Dermis blood vessel endothelial cell (primary cell): ENCODE measurements around the gene CDYL2. TPM values are rescaled to one million over a fixed set of nuclear protein-coding genes. Genes with fewer than 3 reads are reported as not detected.

Source experiments
- DNase-seq: peaks from one replicate; pipeline ENCODE4 v3.0.0; 2010
- total RNA-seq: library from RNA; depleted of rRNA; stranded (reverse); fragments of >200 nt; gene quantifications from 2 replicates; pipeline ENCODE4 v1.2.3, GENCODE V29; 2014

CDYL2 gene
- total RNA-seq, 1 donor from 2014 or later = 30.6 TPM

- DNase-seq = no peak
Measured at GRCh38 chr16:80620736-80621605, 183.4 kb downstream of the CDYL2 start.

DNA sequence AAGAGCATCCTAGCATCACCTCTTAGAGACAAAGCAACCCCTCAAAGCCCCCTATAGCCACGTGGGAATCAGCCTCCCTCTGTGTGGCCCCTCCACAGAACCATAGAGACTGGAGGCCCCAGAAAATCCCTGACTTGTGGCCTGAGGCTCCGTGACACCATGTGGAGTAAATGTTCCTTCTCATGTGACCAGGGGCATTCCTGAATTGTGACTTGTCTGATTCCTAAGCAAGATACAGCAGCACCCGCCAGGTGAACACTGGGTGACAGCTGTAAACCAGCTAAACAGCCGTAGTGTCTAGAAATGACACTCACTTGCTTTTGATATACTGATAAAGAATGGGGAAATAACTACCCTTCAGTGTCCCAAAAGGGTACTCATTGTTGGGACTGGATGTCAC lies 184.6 kb downstream of the CDYL2 start:
- DNase-seq = no peak

- DNase-seq = no peak
Measured at GRCh38 chr16:80618862-80619648, 185.3 kb downstream of the CDYL2 start.

DNA sequence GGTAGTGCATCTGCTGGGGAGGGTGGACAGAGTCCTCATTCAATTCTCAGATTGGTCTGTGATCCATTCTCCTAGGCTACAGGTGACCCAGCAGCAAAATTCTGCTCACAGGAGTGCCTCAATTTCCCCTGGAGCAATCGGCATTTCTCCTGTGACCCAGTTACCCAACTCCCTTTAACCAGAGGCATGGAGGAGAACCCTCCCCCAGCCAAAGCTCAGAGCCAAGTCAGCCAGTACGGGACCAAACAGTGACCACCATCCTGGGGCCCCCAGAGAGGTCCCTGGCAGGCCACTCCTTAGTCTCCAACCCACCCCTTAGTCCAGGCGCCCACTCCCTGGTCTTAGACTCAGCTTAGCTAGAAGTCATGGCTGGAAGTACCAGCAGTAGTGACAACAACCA lies 188.0 kb downstream of the CDYL2 start:
- DNase-seq = no peak

DNA sequence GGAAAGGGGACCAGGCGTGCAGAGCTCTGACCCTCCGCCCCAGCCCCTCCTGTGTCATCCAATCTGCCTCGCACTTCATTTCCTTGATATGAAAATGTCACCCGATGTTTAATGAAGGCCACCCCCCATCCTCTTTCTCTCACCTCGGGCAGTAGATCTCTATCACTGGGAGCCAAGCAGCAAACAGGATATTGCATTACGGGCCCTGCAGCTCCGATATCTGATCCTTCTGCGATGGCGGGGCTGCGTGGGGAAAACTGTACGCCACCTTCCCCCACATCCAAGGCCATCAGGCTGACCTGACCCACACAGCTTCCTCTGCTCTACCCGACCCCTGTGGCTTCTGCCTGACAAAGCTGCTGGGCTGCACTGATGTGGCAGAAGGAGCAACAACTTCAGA lies 188.7 kb downstream of the CDYL2 start:
- no peak for DNase-seq

- peak; percentile 71 for DNase-seq
Measured at GRCh38 chr16:80614908-80615671, 189.3 kb downstream of the CDYL2 start.

DNA sequence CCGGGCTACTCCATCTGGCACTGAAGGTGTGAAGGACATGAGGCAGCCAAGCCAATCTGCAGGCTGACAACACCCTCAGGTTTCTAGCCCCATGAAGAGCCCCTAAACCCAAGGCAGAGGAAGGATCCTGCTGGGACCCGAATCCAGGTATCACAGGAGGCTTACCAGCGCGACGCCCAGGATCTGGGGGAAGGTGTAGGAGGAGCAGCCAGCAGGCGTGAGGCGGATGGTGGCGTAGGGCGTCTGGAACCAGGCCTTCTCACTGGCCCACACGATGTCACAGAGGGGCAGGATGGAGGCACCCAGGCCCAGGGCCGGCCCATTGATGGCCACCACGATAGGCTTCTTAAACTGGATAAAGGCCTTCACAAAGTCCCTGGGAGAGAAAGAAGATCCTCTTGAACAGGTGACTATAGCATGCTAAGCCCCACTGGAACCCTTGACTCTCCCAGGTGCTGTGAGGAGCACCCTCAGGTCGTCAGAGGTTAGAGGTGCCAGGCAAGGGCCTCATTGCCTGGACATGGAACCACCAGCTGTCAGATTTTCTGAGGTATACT lies 191.9 kb downstream of the CDYL2 start:
- no peak for DNase-seq

DNA sequence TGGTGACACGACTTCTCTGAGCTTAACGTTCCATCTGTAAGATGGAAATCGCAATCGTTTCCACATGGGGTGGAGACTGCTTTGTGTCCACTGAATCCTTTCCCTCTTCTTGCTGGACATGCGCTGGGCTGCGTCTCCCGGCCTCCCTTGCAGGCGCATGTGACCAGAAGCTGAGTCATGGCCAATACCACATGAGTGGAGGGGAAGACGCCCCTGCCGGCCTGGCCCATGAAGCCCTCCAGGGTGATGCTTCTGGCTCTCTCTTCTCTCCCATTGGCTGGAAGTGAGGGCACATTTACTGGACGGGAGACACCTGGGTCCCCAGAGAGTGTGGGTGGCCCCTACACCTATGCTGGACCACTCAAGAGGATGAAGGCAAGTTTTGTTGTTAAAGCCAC lies 192.5 kb downstream of the CDYL2 start:
- DNase-seq = no peak

- no peak for DNase-seq
Measured at GRCh38 chr16:80611171-80611929, 193.0 kb downstream of the CDYL2 start.

GRCh38 chr16:80610481-80611156 lies 193.8 kb downstream of the CDYL2 start:
- DNase-seq = no peak

GRCh38 chr16:80608946-80609345 lies 195.5 kb downstream of the CDYL2 start:
- no peak for DNase-seq

GRCh38 chr16:80607204-80607603 lies 197.2 kb downstream of the CDYL2 start:
- DNase-seq = no peak

- DNase-seq = no peak
Measured at GRCh38 chr16:80606221-80606766, 198.1 kb downstream of the CDYL2 start.

DNA sequence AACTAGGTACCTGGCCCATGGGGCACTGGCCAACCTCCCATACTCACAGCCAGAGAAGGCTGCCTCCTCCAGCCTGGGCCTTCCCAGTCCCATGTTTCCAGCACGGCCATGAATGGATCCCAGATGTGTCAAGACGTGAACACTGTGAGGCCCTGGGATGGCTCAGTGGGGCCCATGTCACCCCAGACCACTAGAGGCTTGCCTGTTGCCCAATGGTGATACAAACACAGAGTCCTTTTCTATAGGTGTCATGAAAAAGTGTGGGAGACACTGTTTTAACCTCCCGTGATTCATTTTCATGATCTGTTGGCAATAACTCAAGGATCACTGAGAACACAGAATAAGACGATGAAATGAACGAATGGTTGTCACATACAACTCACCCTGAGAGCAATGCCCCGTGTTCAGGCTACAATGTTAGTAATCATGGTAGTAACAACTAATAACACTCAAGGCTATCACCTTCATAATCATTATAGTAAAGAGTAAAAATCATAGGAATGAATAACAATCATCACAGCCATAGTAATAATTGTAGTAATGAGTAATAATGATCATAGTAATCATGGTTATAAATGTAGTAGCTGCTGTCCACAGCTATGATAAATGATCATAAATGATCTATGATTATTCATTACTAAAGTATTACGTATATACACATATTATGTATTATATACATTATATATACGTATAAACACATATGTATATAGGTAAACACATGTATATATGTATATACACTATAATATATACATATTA lies 199.6 kb downstream of the CDYL2 start:
- no peak for DNase-seq

DNA sequence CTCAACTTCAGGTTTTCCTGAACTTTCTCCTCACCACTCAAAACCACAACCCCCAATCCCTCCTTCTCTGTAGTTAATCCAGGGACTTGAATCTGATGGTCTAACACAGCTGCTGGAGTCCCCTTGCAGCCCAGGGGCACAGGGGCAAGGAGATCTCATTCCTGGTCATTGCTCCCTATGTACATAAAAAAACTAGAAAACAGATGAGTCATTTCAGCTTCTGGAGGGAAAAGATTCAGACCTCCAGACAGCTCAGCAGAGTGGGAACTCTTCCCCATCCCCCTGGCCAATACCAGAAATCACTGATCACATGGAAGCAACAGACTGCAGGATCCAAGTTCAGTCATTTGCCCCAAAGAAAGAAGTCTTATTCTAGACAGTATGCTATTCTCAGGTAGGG lies 201.5 kb downstream of the CDYL2 start:
- DNase-seq = no peak

- DNase-seq = no peak
Measured at GRCh38 chr16:80601182-80601581, 203.2 kb downstream of the CDYL2 start.

DNA sequence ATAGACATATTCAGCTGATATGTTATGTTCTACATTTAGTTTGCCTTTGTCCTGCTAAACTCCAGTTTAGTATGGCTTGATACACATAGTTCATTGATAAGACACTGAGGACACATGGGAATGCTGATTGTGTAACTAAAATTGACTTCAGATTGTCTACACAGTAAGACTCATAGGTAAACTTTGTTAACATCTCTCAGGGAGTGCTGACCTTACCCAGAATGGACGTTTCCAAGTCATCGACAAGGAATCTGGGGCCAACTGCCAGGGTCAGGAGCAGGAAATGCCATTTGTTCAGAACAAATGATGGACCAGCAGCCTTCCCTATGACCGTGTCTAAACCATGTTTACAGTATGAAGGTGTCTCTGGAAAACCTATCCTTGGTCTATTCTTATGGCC lies 204.9 kb downstream of the CDYL2 start:
- peak; percentile 45 for DNase-seq

DNA sequence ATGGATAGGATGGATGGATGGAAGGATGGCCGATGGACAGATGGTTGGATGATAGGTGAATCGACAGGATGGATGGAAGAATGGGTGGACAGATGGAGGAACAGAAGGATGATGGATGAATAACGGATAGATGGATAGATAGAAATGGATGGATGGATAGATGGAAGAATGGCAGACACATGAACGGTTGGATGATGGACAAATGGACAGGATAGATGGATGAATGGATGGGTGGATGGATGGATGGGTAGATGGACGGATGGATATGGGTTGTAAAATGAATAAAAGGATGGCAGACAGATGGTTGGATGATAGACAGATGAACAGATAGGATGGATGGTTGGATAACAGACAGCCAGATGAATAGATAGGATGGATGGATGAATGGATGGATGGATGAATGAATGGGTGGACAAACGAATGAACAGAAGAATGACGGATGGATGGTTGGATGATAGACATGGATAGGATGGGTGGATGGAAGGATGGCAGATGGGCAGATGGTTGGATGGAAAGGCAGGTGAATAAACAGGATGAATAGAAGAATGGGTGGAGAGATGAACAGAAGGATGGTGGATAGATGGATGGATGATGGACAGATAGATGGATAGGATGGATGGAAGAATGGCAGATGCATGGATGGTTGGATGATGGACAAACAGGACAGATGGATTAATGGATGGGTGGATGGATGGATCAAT lies 207.7 kb downstream of the CDYL2 start:
- no peak for DNase-seq

DNA sequence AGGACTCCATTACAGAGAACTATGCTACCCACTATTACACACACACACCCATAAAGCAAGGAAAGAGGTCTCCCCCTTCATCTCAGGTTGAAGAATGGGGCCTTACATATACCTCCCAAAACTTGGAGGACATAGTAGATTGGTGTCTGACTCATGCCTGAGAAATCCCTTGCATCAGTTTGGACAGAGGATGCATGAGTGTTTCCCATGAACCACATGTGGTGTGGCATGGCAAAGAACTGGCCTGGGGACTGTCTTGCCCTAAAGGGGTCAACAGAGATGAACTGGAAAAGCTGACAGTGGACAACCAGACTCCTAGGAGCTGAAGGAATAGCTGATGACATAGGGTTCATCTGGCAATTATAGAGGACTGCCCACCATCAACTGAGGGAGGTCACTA lies 209.6 kb downstream of the CDYL2 start:
- no peak for DNase-seq

GRCh38 chr16:80592273-80592672 lies 212.1 kb downstream of the CDYL2 start:
- no peak for DNase-seq
